Measurements from ENCODE around the gene NHLRC1. TPM values are rescaled to one million over a fixed set of nuclear protein-coding genes. Genes with fewer than 3 reads are reported as not detected.

Gene NHLRC1
- total RNA-seq, 4 donors from 2014 or later: 2.0 to 5.0 (median 4.3) TPM

GRCh38 chr6:18126121-18126520 lies 3.6 kb upstream of the NHLRC1 start:
- peaks cover 0 to 9% (median 5%) of the 10 kb centered on the region in 4 donors for H3K4me1 ChIP-seq
- peaks cover 0 to 22% (median 0%) of the 10 kb centered on the region in 3 donors for H3K36me3 ChIP-seq
- H3K9me3 ChIP-seq: peaks cover 0 to 5% (median 0%) of the 10 kb centered on the region in 4 donors
- H3K27ac ChIP-seq: no peak overlapping the region
- 50 to 57% methylated on average over 5 of the region's 5 CpGs for WGBS, 2 donors
- TF ChIP-seq CTCF (IDR thresholded peaks at IDR 0.05) (no peak), POLR2A (IDR thresholded peaks at IDR 0.05) (no peak), EP300 (IDR thresholded peaks at IDR 0.05) (no peak)
- H3K4me3 ChIP-seq: no peak overlapping the region
- H3K27me3 ChIP-seq: no peaks in the 10 kb centered on the region
- no peak for DNase-seq (ENCODE audit: low spot score in 2 of 2)

- peaks cover 0 to 10% (median 0%) of the 10 kb centered on the region in 4 donors for H3K9me3 ChIP-seq
- peaks cover 0 to 9% (median 5%) of the 10 kb centered on the region in 4 donors for H3K4me1 ChIP-seq
- WGBS, 2 donors: 70 to 80% methylated on average over 16 to 19 of the region's 19 CpGs
- no peak for TF ChIP-seq CTCF (IDR thresholded peaks at IDR 0.05)
- TF ChIP-seq POLR2A (IDR thresholded peaks at IDR 0.05): no peak
- no peak for TF ChIP-seq EP300 (IDR thresholded peaks at IDR 0.05)
- no peaks in the 10 kb centered on the region for H3K27me3 ChIP-seq
- no peak for DNase-seq (ENCODE audit: low spot score in 2 of 2)
- H3K4me3 ChIP-seq: peak overlapping the region in 3 of 4 donors; percentile 36 to 59 (median 45)
- H3K36me3 ChIP-seq: peaks cover 0 to 5% (median 0%) of the 10 kb centered on the region in 3 donors
- peak overlapping the region in 1 of 4 donors; percentile 76 for H3K27ac ChIP-seq
Observed at GRCh38 chr6:18121580-18122127, 823 bp downstream of the NHLRC1 start.

GRCh38 chr6:18119236-18119635 lies 3.2 kb downstream of the NHLRC1 start:
- no peak for TF ChIP-seq POLR2A (IDR thresholded peaks at IDR 0.05)
- TF ChIP-seq CTCF (IDR thresholded peaks at IDR 0.05): no peak
- no peak for TF ChIP-seq EP300 (IDR thresholded peaks at IDR 0.05)
- no peaks in the 10 kb centered on the region for H3K27me3 ChIP-seq
- peaks cover 0 to 5% (median 0%) of the 10 kb centered on the region in 3 donors for H3K36me3 ChIP-seq
- H3K4me3 ChIP-seq: no peak overlapping the region
- WGBS, 2 donors: 79 to 96% methylated on average over 5 of the region's 5 CpGs
- peaks cover 0 to 10% (median 0%) of the 10 kb centered on the region in 4 donors for H3K9me3 ChIP-seq
- no peak for DNase-seq (ENCODE audit: low spot score in 2 of 2)
- H3K27ac ChIP-seq: no peak overlapping the region
- H3K4me1 ChIP-seq: peaks cover 0 to 9% (median 5%) of the 10 kb centered on the region in 4 donors

- Histone ChIP-seq H3K27me3 (no peaks in the 10 kb centered on the region), H3K27ac (no peak overlapping the region), H3K4me1 (peaks cover 0 to 9% (median 5%) of the 10 kb centered on the region in 4 donors), H3K4me3 (no peak overlapping the region), H3K9me3 (peaks cover 0 to 10% (median 0%) of the 10 kb centered on the region in 4 donors), H3K36me3 (peaks cover 0 to 5% (median 0%) of the 10 kb centered on the region in 3 donors)
- 71 to 72% methylated on average over 3 of the region's 3 CpGs for WGBS, 2 donors
- TF ChIP-seq POLR2A (IDR thresholded peaks at IDR 0.05) (no peak), EP300 (IDR thresholded peaks at IDR 0.05) (no peak), CTCF (IDR thresholded peaks at IDR 0.05) (no peak)
- DNase-seq (ENCODE audit: low spot score in 2 of 2): no peak
Observed at GRCh38 chr6:18118330-18118729, 4.1 kb downstream of the NHLRC1 start.

GRCh38 chr6:18117136-18117535 lies 5.3 kb downstream of the NHLRC1 start:
- Histone ChIP-seq H3K27ac (no peak overlapping the region), H3K27me3 (no peaks in the 10 kb centered on the region), H3K4me3 (no peak overlapping the region), H3K9me3 (peaks cover 0 to 10% (median 0%) of the 10 kb centered on the region in 4 donors), H3K36me3 (peaks cover 0 to 5% (median 0%) of the 10 kb centered on the region in 3 donors), H3K4me1 (peaks cover 0 to 4% (median 3%) of the 10 kb centered on the region in 4 donors)
- DNase-seq (ENCODE audit: low spot score in 2 of 2): no peak
- WGBS, 2 donors: 90 to 94% methylated on average over 5 of the region's 5 CpGs
- no peak for TF ChIP-seq CTCF (IDR thresholded peaks at IDR 0.05)
- TF ChIP-seq EP300 (IDR thresholded peaks at IDR 0.05): no peak
- no peak for TF ChIP-seq POLR2A (IDR thresholded peaks at IDR 0.05)
